HG02852 (cell line): ENCODE results near the gene SLC6A17.

Source experiments
- ATAC-seq: cut with Tn5 transposase; IDR thresholded peaks from one replicate; pipeline ENCODE4 v1.9.1; 2021; ENCODE audit warnings: mild to moderate bottlenecking, moderate library complexity; ENCODE audit not compliant: unreplicated experiment

Gene SLC6A17

GRCh38 chr1:110239441-110240430 lies 89.4 kb downstream of the SLC6A17 start:
- no peak for ATAC-seq

- ATAC-seq: no peak
These were observed 90.3 kb downstream of the SLC6A17 start for GRCh38 chr1:110240476-110241210.

GRCh38 chr1:110241516-110241915 lies 91.2 kb downstream of the SLC6A17 start:
- ATAC-seq: no peak

GRCh38 chr1:110242062-110242461 lies 91.8 kb downstream of the SLC6A17 start:
- no peak for ATAC-seq

- no peak for ATAC-seq
These were observed 92.4 kb downstream of the SLC6A17 start for GRCh38 chr1:110242731-110243130.

- no peak for ATAC-seq
These were observed 92.9 kb downstream of the SLC6A17 start for GRCh38 chr1:110243146-110243545.

GRCh38 chr1:110243574-110243973 lies 93.3 kb downstream of the SLC6A17 start:
- ATAC-seq: peak; percentile 70

GRCh38 chr1:110245876-110246620 lies 95.8 kb downstream of the SLC6A17 start:
- no peak for ATAC-seq

- no peak for ATAC-seq
These were observed 98.5 kb downstream of the SLC6A17 start for GRCh38 chr1:110248746-110249145.

- ATAC-seq: no peak
These were observed 99.0 kb downstream of the SLC6A17 start for GRCh38 chr1:110249256-110249655.

- no peak for ATAC-seq
These were observed 99.7 kb downstream of the SLC6A17 start for GRCh38 chr1:110250008-110250407.

GRCh38 chr1:110250749-110251148 lies 100.5 kb downstream of the SLC6A17 start:
- no peak for ATAC-seq
